Memory B cell (primary cell): ENCODE measurements around the gene PIGO.

Experiments
- ATAC-seq: fragments of 150-1000 bp; cut with Tn5 transposase; 2 replicates; pipeline ENCODE4 v1.10.0; 2021; ENCODE audit warnings: low read depth, mild to moderate bottlenecking, moderate library complexity
- DNase-seq, 2 donors: peaks; one replicate each; pipeline ENCODE4 v3.0.0; 2022; ENCODE audit warnings: low spot score in 2 of 2
- H3K27ac Mint-ChIP-seq: one replicate; pipeline ENCODE4 v1.8.0; 2022; ENCODE audit warnings: mild to moderate bottlenecking, moderate library complexity, mixed read lengths
- H3K27me3 Mint-ChIP-seq: one replicate; pipeline ENCODE4 v1.8.0; 2022; ENCODE audit warnings: mixed read lengths
- H3K36me3 Mint-ChIP-seq: one replicate; pipeline ENCODE4 v1.8.0; 2022; ENCODE audit warnings: mild to moderate bottlenecking, mixed read lengths
- H3K4me1 Mint-ChIP-seq: one replicate; pipeline ENCODE4 v1.8.0; 2022; ENCODE audit warnings: mixed read lengths
- H3K4me3 Mint-ChIP-seq: one replicate; pipeline ENCODE4 v1.8.0; 2022; ENCODE audit warnings: mild to moderate bottlenecking, moderate library complexity, mixed read lengths
- H3K9me3 Mint-ChIP-seq: one replicate; pipeline ENCODE4 v1.8.0; 2022; ENCODE audit warnings: mixed read lengths

Gene PIGO

GRCh38 chr9:35096035-35096849, at the start of gene PIGO:
Gene PIGO (minus strand): TSS chr9:35096591. CDS start chr9:35095565, 1,026 bp downstream.
- H3K27ac Mint-ChIP-seq, result peak within 1 kb of the TSS; percentile 95
- H3K36me3 Mint-ChIP-seq, result peaks cover 14% of the 10 kb centered on the region

GRCh38 chr9:35142037-35142436, 45.6 kb upstream of the PIGO start:
- peaks cover 4% of the 10 kb centered on the region for H3K27me3 Mint-ChIP-seq
- H3K4me1 Mint-ChIP-seq, result no peaks in the 10 kb centered on the region
- no peak overlapping the region for H3K27ac Mint-ChIP-seq
- H3K36me3 Mint-ChIP-seq, result no peaks in the 10 kb centered on the region
- ATAC-seq (no peak), DNase-seq (no peak)
- no peak overlapping the region for H3K4me3 Mint-ChIP-seq
- H3K9me3 Mint-ChIP-seq, result peaks cover 4% of the 10 kb centered on the region

More at GRCh38 chr9:35096035-35096849, at the start of gene PIGO:
- ATAC-seq (peak; percentile 90), DNase-seq (peak; percentile 89)
- Mint-ChIP-seq H3K27me3 (no peaks in the 10 kb centered on the region), H3K4me1 (peaks cover 24% of the 10 kb centered on the region), H3K9me3 (no peaks in the 10 kb centered on the region), H3K4me3 (peak within 1 kb of the TSS; percentile 87)

- Mint-ChIP-seq H3K4me1 (no peaks in the 10 kb centered on the region), H3K27me3 (peaks cover 4% of the 10 kb centered on the region), H3K36me3 (no peaks in the 10 kb centered on the region), H3K27ac (no peak overlapping the region), H3K4me3 (no peak overlapping the region), H3K9me3 (peaks cover 4% of the 10 kb centered on the region)
- no peak for ATAC-seq
- DNase-seq, result no peak
Observed at GRCh38 chr9:35140093-35140492, 43.7 kb upstream of the PIGO start.

GRCh38 chr9:35136866-35137265, 40.5 kb upstream of the PIGO start:
- Mint-ChIP-seq H3K27ac (no peak overlapping the region), H3K4me3 (no peak overlapping the region), H3K36me3 (no peaks in the 10 kb centered on the region), H3K9me3 (peaks cover under 1% of the 10 kb centered on the region), H3K4me1 (no peaks in the 10 kb centered on the region), H3K27me3 (peaks cover 4% of the 10 kb centered on the region)
- ATAC-seq, result no peak
- DNase-seq, result no peak

GRCh38 chr9:35135988-35136387, 39.6 kb upstream of the PIGO start:
- no peak overlapping the region for H3K4me3 Mint-ChIP-seq
- DNase-seq, result no peak

GRCh38 chr9:35134920-35135319, 38.5 kb upstream of the PIGO start:
- H3K36me3 Mint-ChIP-seq, result no peaks in the 10 kb centered on the region
- no peak overlapping the region for H3K4me3 Mint-ChIP-seq
- DNase-seq, result no peak
- no peak overlapping the region for H3K27ac Mint-ChIP-seq
- no peak for ATAC-seq
- no peaks in the 10 kb centered on the region for H3K9me3 Mint-ChIP-seq
- H3K27me3 Mint-ChIP-seq, result peaks cover 2% of the 10 kb centered on the region
- H3K4me1 Mint-ChIP-seq, result no peaks in the 10 kb centered on the region

More at GRCh38 chr9:35135988-35136387, 39.6 kb upstream of the PIGO start:
- Mint-ChIP-seq H3K36me3 (no peaks in the 10 kb centered on the region), H3K4me1 (no peaks in the 10 kb centered on the region), H3K27ac (no peak overlapping the region), H3K9me3 (no peaks in the 10 kb centered on the region), H3K27me3 (peaks cover 4% of the 10 kb centered on the region)
- ATAC-seq, result no peak

- Mint-ChIP-seq H3K36me3 (no peaks in the 10 kb centered on the region), H3K4me1 (peaks cover 30% of the 10 kb centered on the region), H3K27ac (peak overlapping the region; percentile 90), H3K4me3 (peak overlapping the region; percentile 91), H3K9me3 (no peaks in the 10 kb centered on the region), H3K27me3 (peaks cover 4% of the 10 kb centered on the region)
- peak; percentile 69 for ATAC-seq
- DNase-seq, result peak; percentile 85 to 87
Observed at GRCh38 chr9:35116898-35117551, 20.6 kb upstream of the PIGO start.

GRCh38 chr9:35116539-35116897, 20.1 kb upstream of the PIGO start:
- Mint-ChIP-seq H3K9me3 (no peaks in the 10 kb centered on the region), H3K27me3 (peaks cover 4% of the 10 kb centered on the region), H3K4me1 (peaks cover 36% of the 10 kb centered on the region), H3K27ac (peak overlapping the region; percentile 90), H3K36me3 (no peaks in the 10 kb centered on the region), H3K4me3 (peak overlapping the region; percentile 91)
- no peak for ATAC-seq
- no peak for DNase-seq

- Mint-ChIP-seq H3K36me3 (no peaks in the 10 kb centered on the region), H3K4me3 (peak within 1 kb of the TSS; percentile 91), H3K9me3 (no peaks in the 10 kb centered on the region), H3K27ac (peak within 1 kb of the TSS; percentile 90), H3K27me3 (peaks cover 4% of the 10 kb centered on the region), H3K4me1 (peaks cover 40% of the 10 kb centered on the region)
- ATAC-seq (peak; percentile 72), DNase-seq (peak; percentile 91 to 93)
Observed at GRCh38 chr9:35115680-35116538, 19.5 kb upstream of the PIGO start, which contains the start of gene ATOSB. Gene ATOSB (minus strand): TSS chr9:35115862. CDS start chr9:35108274, 7,588 bp downstream.

- peaks cover 44% of the 10 kb centered on the region for H3K4me1 Mint-ChIP-seq
- no peaks in the 10 kb centered on the region for H3K9me3 Mint-ChIP-seq
- no peaks in the 10 kb centered on the region for H3K36me3 Mint-ChIP-seq
- peak overlapping the region; percentile 90 for H3K27ac Mint-ChIP-seq
- ATAC-seq (no peak), DNase-seq (no peak)
- no peaks in the 10 kb centered on the region for H3K27me3 Mint-ChIP-seq
- H3K4me3 Mint-ChIP-seq, result peak overlapping the region; percentile 91
Observed at GRCh38 chr9:35114840-35115628, 18.6 kb upstream of the PIGO start.

- H3K27ac Mint-ChIP-seq, result peak overlapping the region; percentile 90
- H3K27me3 Mint-ChIP-seq, result no peaks in the 10 kb centered on the region
- peaks cover 46% of the 10 kb centered on the region for H3K4me1 Mint-ChIP-seq
- no peak for DNase-seq
- no peak for ATAC-seq
- H3K9me3 Mint-ChIP-seq, result no peaks in the 10 kb centered on the region
- H3K4me3 Mint-ChIP-seq, result peak overlapping the region; percentile 91
- H3K36me3 Mint-ChIP-seq, result no peaks in the 10 kb centered on the region
Observed at GRCh38 chr9:35114113-35114839, 17.9 kb upstream of the PIGO start.

- peak overlapping the region; percentile 78 for H3K4me3 Mint-ChIP-seq
- peak overlapping the region; percentile 92 for H3K27ac Mint-ChIP-seq
- no peaks in the 10 kb centered on the region for H3K27me3 Mint-ChIP-seq
- H3K9me3 Mint-ChIP-seq, result no peaks in the 10 kb centered on the region
- H3K4me1 Mint-ChIP-seq, result peaks cover 46% of the 10 kb centered on the region
- no peaks in the 10 kb centered on the region for H3K36me3 Mint-ChIP-seq
- ATAC-seq, result no peak
- no peak for DNase-seq
Observed at GRCh38 chr9:35112257-35113020, 16.0 kb upstream of the PIGO start.
